Measurements from ENCODE around the gene LGALS3.

- TF ChIP-seq CTCF (IDR thresholded peaks at IDR 0.05; ENCODE audit: insufficient read depth, low read length, poor library complexity, severe bottlenecking) (no peak), EZH2phosphoT487 (conservative IDR thresholded peaks at IDR 0.05; ENCODE audit: low read length) (no peak)
These were observed 30.5 kb upstream of the LGALS3 start for GRCh38 chr14:55098561-55098898.

Measured in SU-DHL-6 (cell line).